Measurements from ENCODE around the gene NBPF4. TPM values are rescaled to one million over a fixed set of nuclear protein-coding genes. Genes with fewer than 3 reads are reported as not detected.
"Not testable (repeated sequence)": the region's sequence is repeated elsewhere in the genome, so short reads cannot be mapped to it uniquely, and the experiment has no call there.

Gene NBPF4
- total RNA-seq (not detected), polyA plus RNA-seq (under 1 TPM in 1 of 2 donors, not detected in 1; 0.01 TPM)
- long read RNA-seq, donor 1: 0 reads
- long read RNA-seq, donor 2: 0 reads
- long read RNA-seq, donor 3: 0 reads
- long read RNA-seq, donor 4: 0 reads
- long read RNA-seq, donor 5: 0 reads

GRCh38 chr1:108243976-108244375 lies at the start of gene NBPF4:
TSS of gene NBPF4 (minus strand) at chr1:108244076. CDS start at chr1:108243761, 315 bp downstream.
- H3K9ac ChIP-seq (ENCODE audit: insufficient read depth in 1 of 2, low read length in 2 of 2); H3K4me1 ChIP-seq (ENCODE audit: control insufficient read depth in 5 of 5, insufficient read depth in 5 of 5, low read length in 5 of 5); H3K27ac ChIP-seq (ENCODE audit: low read depth in 1 of 2, low read length in 1 of 2); H3K27me3 ChIP-seq (ENCODE audit: control insufficient read depth in 3 of 3, insufficient read depth in 3 of 3, low read length in 2 of 3); DNase-seq; H3K4me3 ChIP-seq; ATAC-seq (ENCODE audit: insufficient read depth, low FRiP score); H3K36me3 ChIP-seq (ENCODE audit: control insufficient read depth in 4 of 4, insufficient read depth in 4 of 4, low read length in 4 of 4); H3K9me3 ChIP-seq (ENCODE audit: control insufficient read depth in 4 of 4, insufficient read depth in 3 of 4, low read length in 3 of 4): not testable (repeated sequence)
- no CpG with 5 or more reads among the region's 3 CpGs for WGBS, 2 donors

- ATAC-seq (ENCODE audit: insufficient read depth, low FRiP score); H3K27me3 ChIP-seq (ENCODE audit: control insufficient read depth in 3 of 3, insufficient read depth in 3 of 3, low read length in 2 of 3); H3K9me3 ChIP-seq (ENCODE audit: control insufficient read depth in 4 of 4, insufficient read depth in 3 of 4, low read length in 3 of 4); H3K4me1 ChIP-seq (ENCODE audit: control insufficient read depth in 5 of 5, insufficient read depth in 5 of 5, low read length in 5 of 5); H3K36me3 ChIP-seq (ENCODE audit: control insufficient read depth in 4 of 4, insufficient read depth in 4 of 4, low read length in 4 of 4); H3K27ac ChIP-seq (ENCODE audit: low read depth in 1 of 2, low read length in 1 of 2); DNase-seq; H3K4me3 ChIP-seq; H3K9ac ChIP-seq (ENCODE audit: insufficient read depth in 1 of 2, low read length in 2 of 2): not testable (repeated sequence)
- no CpG with 5 or more reads among the region's 6 CpGs for WGBS, 2 donors
Measured at GRCh38 chr1:108282528-108283257, 38.8 kb upstream of the NBPF4 start.

- not testable (repeated sequence) for H3K4me3 ChIP-seq; H3K9me3 ChIP-seq (ENCODE audit: control insufficient read depth in 4 of 4, insufficient read depth in 3 of 4, low read length in 3 of 4); H3K27ac ChIP-seq (ENCODE audit: low read depth in 1 of 2, low read length in 1 of 2); H3K4me1 ChIP-seq (ENCODE audit: control insufficient read depth in 5 of 5, insufficient read depth in 5 of 5, low read length in 5 of 5); DNase-seq; H3K27me3 ChIP-seq (ENCODE audit: control insufficient read depth in 3 of 3, insufficient read depth in 3 of 3, low read length in 2 of 3); H3K36me3 ChIP-seq (ENCODE audit: control insufficient read depth in 4 of 4, insufficient read depth in 4 of 4, low read length in 4 of 4); ATAC-seq (ENCODE audit: insufficient read depth, low FRiP score); H3K9ac ChIP-seq (ENCODE audit: insufficient read depth in 1 of 2, low read length in 2 of 2)
- WGBS, 2 donors: no CpG with 5 or more reads among the region's 61 CpGs
Measured at GRCh38 chr1:108272485-108273327, 28.8 kb upstream of the NBPF4 start.

- not testable (repeated sequence) for H3K4me1 ChIP-seq (ENCODE audit: control insufficient read depth in 5 of 5, insufficient read depth in 5 of 5, low read length in 5 of 5); H3K9me3 ChIP-seq (ENCODE audit: control insufficient read depth in 4 of 4, insufficient read depth in 3 of 4, low read length in 3 of 4); H3K9ac ChIP-seq (ENCODE audit: insufficient read depth in 1 of 2, low read length in 2 of 2); H3K4me3 ChIP-seq; H3K27me3 ChIP-seq (ENCODE audit: control insufficient read depth in 3 of 3, insufficient read depth in 3 of 3, low read length in 2 of 3); DNase-seq; H3K36me3 ChIP-seq (ENCODE audit: control insufficient read depth in 4 of 4, insufficient read depth in 4 of 4, low read length in 4 of 4); H3K27ac ChIP-seq (ENCODE audit: low read depth in 1 of 2, low read length in 1 of 2); ATAC-seq (ENCODE audit: insufficient read depth, low FRiP score)
- 61 to 67% methylated on average over 1 of the region's 1 CpG for WGBS, 2 donors
Measured at GRCh38 chr1:108267097-108267496, 23.2 kb upstream of the NBPF4 start.

GRCh38 chr1:108261967-108262366 lies 18.1 kb upstream of the NBPF4 start:
- not testable (repeated sequence) for DNase-seq; H3K36me3 ChIP-seq (ENCODE audit: control insufficient read depth in 4 of 4, insufficient read depth in 4 of 4, low read length in 4 of 4); H3K27me3 ChIP-seq (ENCODE audit: control insufficient read depth in 3 of 3, insufficient read depth in 3 of 3, low read length in 2 of 3); H3K9me3 ChIP-seq (ENCODE audit: control insufficient read depth in 4 of 4, insufficient read depth in 3 of 4, low read length in 3 of 4); H3K4me3 ChIP-seq; H3K27ac ChIP-seq (ENCODE audit: low read depth in 1 of 2, low read length in 1 of 2); ATAC-seq (ENCODE audit: insufficient read depth, low FRiP score); H3K9ac ChIP-seq (ENCODE audit: insufficient read depth in 1 of 2, low read length in 2 of 2); H3K4me1 ChIP-seq (ENCODE audit: control insufficient read depth in 5 of 5, insufficient read depth in 5 of 5, low read length in 5 of 5)
- no CpG with 5 or more reads among the region's 11 CpGs for WGBS, 2 donors

- no CpG with 5 or more reads among the region's 10 CpGs for WGBS, 2 donors
- ATAC-seq (ENCODE audit: insufficient read depth, low FRiP score); H3K9me3 ChIP-seq (ENCODE audit: control insufficient read depth in 4 of 4, insufficient read depth in 3 of 4, low read length in 3 of 4): not testable (repeated sequence)
Measured at GRCh38 chr1:108261519-108261918, 17.6 kb upstream of the NBPF4 start.

GRCh38 chr1:108260578-108261259 lies 16.8 kb upstream of the NBPF4 start:
- H3K36me3 ChIP-seq (ENCODE audit: control insufficient read depth in 4 of 4, insufficient read depth in 4 of 4, low read length in 4 of 4); H3K4me3 ChIP-seq; H3K27me3 ChIP-seq (ENCODE audit: control insufficient read depth in 3 of 3, insufficient read depth in 3 of 3, low read length in 2 of 3); H3K9me3 ChIP-seq (ENCODE audit: control insufficient read depth in 4 of 4, insufficient read depth in 3 of 4, low read length in 3 of 4); ATAC-seq (ENCODE audit: insufficient read depth, low FRiP score); H3K4me1 ChIP-seq (ENCODE audit: control insufficient read depth in 5 of 5, insufficient read depth in 5 of 5, low read length in 5 of 5); H3K9ac ChIP-seq (ENCODE audit: insufficient read depth in 1 of 2, low read length in 2 of 2); H3K27ac ChIP-seq (ENCODE audit: low read depth in 1 of 2, low read length in 1 of 2); DNase-seq: not testable (repeated sequence)
- WGBS, 2 donors: no CpG with 5 or more reads among the region's 4 CpGs

More at GRCh38 chr1:108261519-108261918, 17.6 kb upstream of the NBPF4 start:
- not testable (repeated sequence) for H3K4me3 ChIP-seq; H3K4me1 ChIP-seq (ENCODE audit: control insufficient read depth in 5 of 5, insufficient read depth in 5 of 5, low read length in 5 of 5); H3K27me3 ChIP-seq (ENCODE audit: control insufficient read depth in 3 of 3, insufficient read depth in 3 of 3, low read length in 2 of 3); H3K36me3 ChIP-seq (ENCODE audit: control insufficient read depth in 4 of 4, insufficient read depth in 4 of 4, low read length in 4 of 4); H3K27ac ChIP-seq (ENCODE audit: low read depth in 1 of 2, low read length in 1 of 2); DNase-seq; H3K9ac ChIP-seq (ENCODE audit: insufficient read depth in 1 of 2, low read length in 2 of 2)
